ENCODE data around the gene USP17L26. TPM values are rescaled to one million over a fixed set of nuclear protein-coding genes. Genes with fewer than 3 reads are reported as not detected.
"Not testable (repeated sequence)": the region's sequence is repeated elsewhere in the genome, so short reads cannot be mapped to it uniquely, and the experiment has no call there.

USP17L26 gene
- total RNA-seq, 4 donors from 2014 or later = not detected

- not testable (repeated sequence) for TF ChIP-seq CTCF (IDR thresholded peaks at IDR 0.05; ENCODE audit: low read depth)
Measured at GRCh38 chr4:9362829-9363228, 28.4 kb downstream of the USP17L26 start, which contains the start of gene USP17L30. Gene USP17L30, plus strand, starts transcription at chr4:9363129. Its CDS starts 0 bp downstream, at chr4:9363129.

GRCh38 chr4:9384126-9384525, 49.7 kb downstream of the USP17L26 start:
- TF ChIP-seq CTCF (IDR thresholded peaks at IDR 0.05; ENCODE audit: low read depth) = no peak

Other genes starting within 250 kb of the USP17L26 start
- gene FAM90A26, start 164.2 kb upstream of the USP17L26 start, total RNA-seq = not detected
- gene USP17L10, start 124.0 kb upstream of the USP17L26 start, total RNA-seq = not detected
- not detected for gene USP17L11, start 119.3 kb upstream of the USP17L26 start, total RNA-seq
- not detected for gene USP17L12, start 114.5 kb upstream of the USP17L26 start, total RNA-seq
- gene USP17L13, start 109.8 kb upstream of the USP17L26 start, total RNA-seq = not detected
- gene USP17L15, start 100.3 kb upstream of the USP17L26 start, total RNA-seq = not detected
- not detected for gene USP17L17, start 90.8 kb upstream of the USP17L26 start, total RNA-seq
- not detected for gene USP17L18, start 86.0 kb upstream of the USP17L26 start, total RNA-seq
- gene USP17L19, start 81.3 kb upstream of the USP17L26 start, total RNA-seq = not detected
- gene USP17L20, start 76.5 kb upstream of the USP17L26 start, total RNA-seq = not detected
- not detected for gene USP17L21, start 71.8 kb upstream of the USP17L26 start, total RNA-seq
- gene USP17L22, start 67.0 kb upstream of the USP17L26 start, total RNA-seq = not detected
- not detected for gene USP17L24, start 9.5 kb upstream of the USP17L26 start, total RNA-seq
- not detected for gene USP17L25, start 4.7 kb upstream of the USP17L26 start, total RNA-seq
- gene USP17L5, start 4.7 kb downstream of the USP17L26 start, total RNA-seq = not detected
- gene USP17L27, start 9.5 kb downstream of the USP17L26 start, total RNA-seq = not detected
- not detected for gene USP17L28, start 14.2 kb downstream of the USP17L26 start, total RNA-seq
- gene USP17L29, start 19.0 kb downstream of the USP17L26 start, total RNA-seq = not detected
- not detected for gene USP17L30, start 28.5 kb downstream of the USP17L26 start, total RNA-seq
- not detected for gene DEFB131A, start 109.8 kb downstream of the USP17L26 start, total RNA-seq